ENCODE results near the gene MAP1B. TPM values are rescaled to one million over a fixed set of nuclear protein-coding genes. Genes with fewer than 3 reads are reported as not detected.

The MAP1B gene
- total and polyA plus RNA-seq, 2 of the 4 experiments (the other 2 are of a cell fraction), result 41.1 to 183 TPM

DNA sequence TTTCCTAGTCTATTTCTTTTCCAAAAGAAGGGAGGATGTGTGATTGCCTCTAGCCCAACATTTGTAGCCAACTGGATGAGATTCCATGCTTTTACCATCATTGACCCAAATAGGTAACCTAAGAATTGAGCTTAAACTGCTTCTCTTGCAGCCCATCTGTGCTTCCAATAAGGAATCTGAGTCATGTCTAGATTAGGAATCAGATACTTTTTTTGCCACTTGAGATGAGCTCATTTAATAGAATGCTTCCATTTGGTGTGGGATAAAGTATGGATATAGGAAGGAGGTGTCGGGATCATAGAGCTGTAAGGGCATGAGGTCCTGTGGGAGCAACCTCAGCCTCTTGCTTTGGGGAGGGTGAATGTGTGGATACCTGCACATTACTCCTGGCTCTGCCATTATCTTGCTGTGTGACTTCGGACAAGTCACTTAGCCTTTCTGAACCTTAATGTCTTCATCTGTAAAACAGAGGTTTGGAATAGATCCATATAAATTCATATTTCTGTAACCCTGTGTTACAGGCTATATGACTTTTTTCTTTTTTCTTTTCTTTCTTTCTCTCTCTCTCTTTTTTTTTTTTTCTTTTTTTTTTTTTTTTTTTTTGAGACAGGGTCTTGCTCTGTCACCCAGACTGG lies 56.2 kb downstream of the MAP1B start (continued):
- TF ChIP-seq, protein P1, sequence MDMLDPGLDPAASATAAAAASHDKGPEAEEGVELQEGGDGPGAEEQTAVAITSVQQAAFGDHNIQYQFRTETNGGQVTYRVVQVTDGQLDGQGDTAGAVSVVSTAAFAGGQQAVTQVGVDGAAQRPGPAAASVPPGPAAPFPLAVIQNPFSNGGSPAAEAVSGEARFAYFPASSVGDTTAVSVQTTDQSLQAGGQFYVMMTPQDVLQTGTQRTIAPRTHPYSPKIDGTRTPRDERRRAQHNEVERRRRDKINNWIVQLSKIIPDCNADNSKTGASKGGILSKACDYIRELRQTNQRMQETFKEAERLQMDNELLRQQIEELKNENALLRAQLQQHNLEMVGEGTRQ (IDR thresholded peaks at IDR 0.05; ENCODE audit: low read depth, low read length), result no peak
